DND-41 (cell line): ENCODE measurements around the gene KANSL3.
"Not testable (repeated sequence)": the region's sequence is repeated elsewhere in the genome, so short reads cannot be mapped to it uniquely, and the experiment has no call there.

ENCODE experiments used
- ATAC-seq: fragments of 200-7000 bp; cut with Tn5 transposase; 3 replicates; pipeline ENCODE4 v1.9.1; 2021; ENCODE audit warnings: low read depth; ENCODE audit not compliant: insufficient read depth
- DNase-seq: peaks from one replicate; pipeline ENCODE4 v3.0.0-alpha.2; 2020
- H2AFZ ChIP-seq: 2 replicates; pipeline ENCODE4 v1.6.0; 2012; ENCODE audit warnings: low read depth, low read length
- H3K27ac ChIP-seq: 2 replicates; pipeline ENCODE4 v1.5.1; 2012; ENCODE audit warnings: low read length, inconsistent platforms
- H3K27me3 ChIP-seq: fragments of 200-600 bp; sonication (generic); 2 replicates; pipeline ENCODE4 v1.6.0; 2012; ENCODE audit warnings: low read length, mild to moderate bottlenecking, inconsistent platforms; ENCODE audit not compliant: insufficient read depth, poor library complexity
- H3K36me3 ChIP-seq: 2 replicates; pipeline ENCODE4 v1.5.1; 2012; ENCODE audit warnings: low read length, inconsistent platforms; ENCODE audit not compliant: insufficient read depth
- H3K4me1 ChIP-seq: 2 replicates; pipeline ENCODE4 v1.5.1; 2012; ENCODE audit warnings: mild to moderate bottlenecking, low read length; ENCODE audit not compliant: insufficient read depth
- H3K4me2 ChIP-seq: 2 replicates; pipeline ENCODE4 v1.6.0; 2012; ENCODE audit warnings: mild to moderate bottlenecking, moderate library complexity, low read length, inconsistent platforms; ENCODE audit not compliant: insufficient read depth
- H3K4me3 ChIP-seq, 2 experiments: fragments of 200-600 bp in 1 of 2; shearing (Covaris generic) in 1 of 2; 2 replicates each; pipeline ENCODE4 v1.5.1; 2012 to 2016; ENCODE audit warnings: inconsistent platforms in 2 of 2, low read length in 2 of 2, mild to moderate bottlenecking in 2 of 2, low read depth in 1 of 2, moderate library complexity in 1 of 2
- H3K79me2 ChIP-seq: 2 replicates; pipeline ENCODE4 v1.6.0; 2012; ENCODE audit warnings: low read length, inconsistent platforms; ENCODE audit not compliant: insufficient read depth
- H3K9ac ChIP-seq: 2 replicates; pipeline ENCODE4 v1.6.0; 2012; ENCODE audit warnings: low read depth, mild to moderate bottlenecking, inconsistent platforms, low read length, moderate library complexity
- H3K9me3 ChIP-seq: 2 replicates; pipeline ENCODE4 v1.5.1; 2012; ENCODE audit warnings: low read length, moderate library complexity, mild to moderate bottlenecking, inconsistent platforms; ENCODE audit not compliant: insufficient read depth, severe bottlenecking
- H4K20me1 ChIP-seq: 2 replicates; pipeline ENCODE4 v1.6.0; 2012; ENCODE audit warnings: low read length; ENCODE audit not compliant: insufficient read depth
- CTCF ChIP-seq: IDR thresholded peaks from 2 replicates; pipeline ENCODE4 v1.5.1; 2012; ENCODE audit warnings: borderline replicate concordance, low read length, moderate library complexity, mild to moderate bottlenecking; ENCODE audit not compliant: poor library complexity, severe bottlenecking; ENCODE audit errors: extremely low read depth
- EZH2 ChIP-seq: IDR thresholded peaks from 3 replicates; pipeline ENCODE4 v1.6.1; 2012; ENCODE audit warnings: borderline replicate concordance, low read depth, mild to moderate bottlenecking, moderate library complexity, low read length, inconsistent platforms; ENCODE audit not compliant: severe bottlenecking

KANSL3 gene

GRCh38 chr2:96669539-96670215 lies 31.6 kb upstream of the KANSL3 start:
- no peaks in the 10 kb centered on the region; the same call in 1 of the 2 replicates for H4K20me1 ChIP-seq
- ATAC-seq (no peak), DNase-seq (no peak)
- H3K4me1 ChIP-seq = no peaks in the 10 kb centered on the region
- no peak for TF ChIP-seq CTCF
- TF ChIP-seq EZH2 = no peak
- H3K27ac ChIP-seq = no peak overlapping the region
- no peaks in the 10 kb centered on the region for H3K9me3 ChIP-seq
- H2AFZ ChIP-seq = no peak overlapping the region
- H3K27me3 ChIP-seq = peaks cover 4% of the 10 kb centered on the region
- H3K4me3 ChIP-seq = no peak overlapping the region
- H3K4me2 ChIP-seq = no peak overlapping the region
- no peaks in the 10 kb centered on the region for H3K79me2 ChIP-seq
- H3K9ac ChIP-seq = no peak overlapping the region
- no peaks in the 10 kb centered on the region for H3K36me3 ChIP-seq

- no peak overlapping the region for H3K27ac ChIP-seq
- H3K27me3 ChIP-seq = peaks cover 4% of the 10 kb centered on the region
- ATAC-seq (no peak), DNase-seq (no peak)
- no peak overlapping the region for H2AFZ ChIP-seq
- TF ChIP-seq EZH2 (no peak), CTCF (no peak)
- no peaks in the 10 kb centered on the region for H3K9me3 ChIP-seq
- no peaks in the 10 kb centered on the region for H3K4me1 ChIP-seq
- H3K4me2 ChIP-seq = no peak overlapping the region
- H3K9ac ChIP-seq = no peak overlapping the region
- H3K79me2 ChIP-seq = no peaks in the 10 kb centered on the region
- H3K36me3 ChIP-seq = no peaks in the 10 kb centered on the region
- H4K20me1 ChIP-seq = no peaks in the 10 kb centered on the region; the same call in 1 of the 2 replicates
- no peak overlapping the region for H3K4me3 ChIP-seq
These were observed 30.7 kb upstream of the KANSL3 start for GRCh38 chr2:96668771-96669170.

- not testable (repeated sequence) for H3K27me3 ChIP-seq, H2AFZ ChIP-seq, DNase-seq, H3K27ac ChIP-seq, H4K20me1 ChIP-seq, H3K4me2 ChIP-seq, H3K4me3 ChIP-seq, H3K9ac ChIP-seq, H3K79me2 ChIP-seq, H3K9me3 ChIP-seq, ATAC-seq, H3K36me3 ChIP-seq, H3K4me1 ChIP-seq
These were observed 27.6 kb upstream of the KANSL3 start for GRCh38 chr2:96665717-96666116.

GRCh38 chr2:96665083-96665569 lies 27.0 kb upstream of the KANSL3 start:
- Histone ChIP-seq H3K9ac (no peak overlapping the region), H3K36me3 (no peaks in the 10 kb centered on the region), H3K79me2 (no peaks in the 10 kb centered on the region), H3K4me1 (no peaks in the 10 kb centered on the region), H2AFZ (no peak overlapping the region), H3K27me3 (no peaks in the 10 kb centered on the region), H3K4me3 (no peak overlapping the region), H3K9me3 (no peaks in the 10 kb centered on the region), H3K27ac (no peak overlapping the region), H4K20me1 (no peaks in the 10 kb centered on the region), H3K4me2 (no peak overlapping the region)
- TF ChIP-seq EZH2 = no peak
- TF ChIP-seq CTCF = no peak
- ATAC-seq = no peak
- no peak for DNase-seq
